Fibroblast of lung (primary cell): ENCODE results near the gene PCDH9. TPM values are rescaled to one million over a fixed set of nuclear protein-coding genes. Genes with fewer than 3 reads are reported as not detected.

Experiments
- DNase-seq, 2 donors: peaks; one replicate each; pipeline versions ENCODE4 v3.0.0 to v3.0.0-alpha.2; 2010; ENCODE audit warnings: low read depth in 2 of 2
- H2AFZ ChIP-seq: 2 replicates; pipeline ENCODE4 v1.5.1; 2012; ENCODE audit warnings: low read length, control low read depth, inconsistent platforms
- H3K27ac ChIP-seq: 2 replicates; pipeline ENCODE4 v1.5.1; 2011; ENCODE audit warnings: low read length, control low read depth; ENCODE audit not compliant: insufficient read depth
- H3K27me3 ChIP-seq: 2 replicates; pipeline ENCODE4 v1.5.1; 2011; ENCODE audit warnings: mild to moderate bottlenecking, low read length; ENCODE audit not compliant: control insufficient read depth, insufficient read depth
- H3K36me3 ChIP-seq: 2 replicates; pipeline ENCODE4 v1.5.1; 2011; ENCODE audit warnings: low read length; ENCODE audit not compliant: control insufficient read depth, insufficient read depth
- H3K4me1 ChIP-seq: 2 replicates; pipeline ENCODE4 v1.5.1; 2011; ENCODE audit warnings: low read length; ENCODE audit not compliant: control insufficient read depth, insufficient read depth; ENCODE audit errors: extremely low read depth
- H3K4me2 ChIP-seq: 2 replicates; pipeline ENCODE4 v1.5.1; 2011; ENCODE audit warnings: low read length, control low read depth; ENCODE audit not compliant: insufficient read depth; ENCODE audit errors: extremely low read depth
- H3K4me3 ChIP-seq, 4 experiments: fragments of 200-600 bp in 1 of 4; sonication (generic) in 1 of 4; replicated peaks in 1 of 4; 2 replicates each; pipeline ENCODE4 v1.5.1; 2011 to 2016; ENCODE audit warnings: low read length in 4 of 4, low read depth in 3 of 4, mild to moderate bottlenecking in 3 of 4, control low read depth in 2 of 4, inconsistent platforms in 1 of 4, mixed read lengths in 1 of 4; ENCODE audit not compliant: insufficient read depth in 1 of 4; ENCODE audit errors: control extremely low read depth in 1 of 4
- H3K79me2 ChIP-seq: 2 replicates; pipeline ENCODE4 v1.5.1; 2012; ENCODE audit warnings: mild to moderate bottlenecking, low read length, inconsistent platforms; ENCODE audit not compliant: control insufficient read depth, insufficient read depth
- H3K9ac ChIP-seq: 2 replicates; pipeline ENCODE4 v1.5.1; 2011; ENCODE audit warnings: mild to moderate bottlenecking, low read length, control low read depth; ENCODE audit not compliant: insufficient read depth
- H3K9me3 ChIP-seq: 2 replicates; pipeline ENCODE4 v1.5.1; 2012; ENCODE audit warnings: low read depth, low read length; ENCODE audit not compliant: control insufficient read depth, insufficient read depth
- H4K20me1 ChIP-seq: 2 replicates; pipeline ENCODE4 v1.5.1; 2011; ENCODE audit warnings: low read length; ENCODE audit not compliant: control insufficient read depth, insufficient read depth; ENCODE audit errors: extremely low read depth
- CTCF ChIP-seq, 2 donors: IDR thresholded peaks in 1 of 2; conservative IDR thresholded peaks in 1 of 2; 1 replicate in 1 of 2; 2 replicates in 1 of 2; pipeline ENCODE4 v1.5.1; 2011 to 2012; ENCODE audit warnings: low read length in 2 of 2, control low read depth in 1 of 2, inconsistent platforms in 1 of 2, low read depth in 1 of 2, mild to moderate bottlenecking in 1 of 2
- EZH2 ChIP-seq: IDR thresholded peaks from 2 replicates; pipeline ENCODE4 v1.5.1; 2012; ENCODE audit warnings: low read length, control low read depth, mild to moderate bottlenecking; ENCODE audit errors: missing control alignments
- polyA plus RNA-seq, 2 donors: library from polyadenylated mRNA; depleted of rRNA in 1 of 2; stranded (reverse) in 1 of 2; unstranded in 1 of 2; fragments of >200 nt; gene quantifications; 2 replicates each; pipeline ENCODE4 v1.2.1, GENCODE V29; 2011 to 2012; ENCODE audit warnings: missing spikeins in 1 of 2
- total RNA-seq: library from RNA; depleted of rRNA; stranded (reverse); fragments of >200 nt; gene quantifications from 2 replicates; pipeline ENCODE4 v1.2.1, GENCODE V29; 2014

PCDH9 gene
- total and polyA plus RNA-seq, 2 donors (not counting 1 experiment from before 2014, with no cell fraction given) = 0.50 to 0.67 TPM

- H3K4me3 ChIP-seq = no peak overlapping the region
- H4K20me1 ChIP-seq = no peaks in the 10 kb centered on the region
- H3K27me3 ChIP-seq = no peaks in the 10 kb centered on the region
- DNase-seq = no peak
- no peaks in the 10 kb centered on the region for H3K36me3 ChIP-seq
- no peak overlapping the region for H2AFZ ChIP-seq
- H3K27ac ChIP-seq = no peak overlapping the region
- H3K79me2 ChIP-seq = no peaks in the 10 kb centered on the region
- H3K4me2 ChIP-seq = no peak overlapping the region
- H3K9me3 ChIP-seq = no peaks in the 10 kb centered on the region
- no peak overlapping the region for H3K9ac ChIP-seq
- H3K4me1 ChIP-seq = no peaks in the 10 kb centered on the region
- TF ChIP-seq CTCF (conservative IDR thresholded peaks at IDR 0.05 in 1 of 2, IDR thresholded peaks at IDR 0.05 in 1 of 2; ENCODE audit: low read depth in 1 of 2, low read length in 2 of 2) (no peak), EZH2 (no peak)
Observed at GRCh38 chr13:66359910-66360552, 870.1 kb downstream of the PCDH9 start.

GRCh38 chr13:66359393-66359792, 870.7 kb downstream of the PCDH9 start:
- H3K4me1 ChIP-seq = no peaks in the 10 kb centered on the region
- no peaks in the 10 kb centered on the region for H3K27me3 ChIP-seq
- H4K20me1 ChIP-seq = no peaks in the 10 kb centered on the region
- no peak overlapping the region for H3K27ac ChIP-seq
- no peak overlapping the region for H3K4me2 ChIP-seq
- no peaks in the 10 kb centered on the region for H3K9me3 ChIP-seq
- no peak overlapping the region for H2AFZ ChIP-seq
- TF ChIP-seq EZH2 (no peak), CTCF (conservative IDR thresholded peaks at IDR 0.05 in 1 of 2, IDR thresholded peaks at IDR 0.05 in 1 of 2; ENCODE audit: low read depth in 1 of 2, low read length in 2 of 2) (no peak)
- no peak overlapping the region for H3K9ac ChIP-seq
- H3K4me3 ChIP-seq = no peak overlapping the region
- no peaks in the 10 kb centered on the region for H3K36me3 ChIP-seq
- DNase-seq = no peak
- H3K79me2 ChIP-seq = no peaks in the 10 kb centered on the region

GRCh38 chr13:66358564-66358963, 871.6 kb downstream of the PCDH9 start:
- Histone ChIP-seq H3K4me3 (no peak overlapping the region), H3K4me1 (no peaks in the 10 kb centered on the region), H3K4me2 (no peak overlapping the region), H3K27ac (no peak overlapping the region), H4K20me1 (no peaks in the 10 kb centered on the region), H2AFZ (no peak overlapping the region), H3K9me3 (no peaks in the 10 kb centered on the region), H3K9ac (no peak overlapping the region), H3K36me3 (no peaks in the 10 kb centered on the region), H3K79me2 (no peaks in the 10 kb centered on the region), H3K27me3 (no peaks in the 10 kb centered on the region)
- TF ChIP-seq CTCF (conservative IDR thresholded peaks at IDR 0.05 in 1 of 2, IDR thresholded peaks at IDR 0.05 in 1 of 2; ENCODE audit: low read depth in 1 of 2, low read length in 2 of 2) (no peak), EZH2 (no peak)
- peak in 1 of 2 donors; percentile 30 for DNase-seq
